Gastroesophageal sphincter (tissue), 3 donors: Measurements from ENCODE around the gene TUBA1A.

Source experiments
- POLR2A ChIP-seq, 2 donors: fragments of 450-650 bp; IDR thresholded peaks; one replicate each; pipeline ENCODE4 v1.6.1; 2017; ENCODE audit warnings: antibody characterized with exemption in 2 of 2, mild to moderate bottlenecking in 2 of 2, moderate library complexity in 1 of 2
- POLR2AphosphoS5 ChIP-seq: sonication (generic); formaldehyde crosslinking; IDR thresholded peaks from one replicate; pipeline ENCODE4 v1.6.1; 2017; ENCODE audit warnings: antibody characterized with exemption
- TF ChIP-seq, protein P1 (sequence below), 4 experiments: fragments of 200-600 bp in 2 of 4; fragments of 450-650 bp in 2 of 4; sonication (generic) in 1 of 4; IDR thresholded peaks; one replicate each; pipeline ENCODE4 v1.5.1; 2017 to 2019; ENCODE audit warnings: antibody characterized with exemption in 4 of 4, mild to moderate bottlenecking in 2 of 4, moderate library complexity in 2 of 4

DNA sequence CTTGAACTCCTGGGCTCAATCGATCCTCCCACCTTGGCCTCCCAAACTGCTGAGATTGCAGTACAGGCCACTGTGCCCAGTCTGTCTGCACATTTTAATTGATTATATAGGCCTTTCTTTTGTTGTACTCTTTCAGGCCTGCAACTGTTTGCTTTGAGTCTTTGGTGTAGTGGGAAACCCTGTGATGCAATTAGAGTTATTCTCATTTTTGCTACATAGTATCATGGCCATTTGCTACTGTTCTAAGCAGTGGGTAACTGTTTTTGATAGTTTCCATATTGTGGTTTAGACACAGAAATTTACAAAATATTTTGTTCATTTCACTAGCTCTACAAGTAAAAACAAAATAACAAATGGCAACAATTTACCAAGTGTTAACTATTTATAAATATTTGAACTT is 51.4 kb downstream of the TUBA1A start:
- TF ChIP-seq, protein P1, sequence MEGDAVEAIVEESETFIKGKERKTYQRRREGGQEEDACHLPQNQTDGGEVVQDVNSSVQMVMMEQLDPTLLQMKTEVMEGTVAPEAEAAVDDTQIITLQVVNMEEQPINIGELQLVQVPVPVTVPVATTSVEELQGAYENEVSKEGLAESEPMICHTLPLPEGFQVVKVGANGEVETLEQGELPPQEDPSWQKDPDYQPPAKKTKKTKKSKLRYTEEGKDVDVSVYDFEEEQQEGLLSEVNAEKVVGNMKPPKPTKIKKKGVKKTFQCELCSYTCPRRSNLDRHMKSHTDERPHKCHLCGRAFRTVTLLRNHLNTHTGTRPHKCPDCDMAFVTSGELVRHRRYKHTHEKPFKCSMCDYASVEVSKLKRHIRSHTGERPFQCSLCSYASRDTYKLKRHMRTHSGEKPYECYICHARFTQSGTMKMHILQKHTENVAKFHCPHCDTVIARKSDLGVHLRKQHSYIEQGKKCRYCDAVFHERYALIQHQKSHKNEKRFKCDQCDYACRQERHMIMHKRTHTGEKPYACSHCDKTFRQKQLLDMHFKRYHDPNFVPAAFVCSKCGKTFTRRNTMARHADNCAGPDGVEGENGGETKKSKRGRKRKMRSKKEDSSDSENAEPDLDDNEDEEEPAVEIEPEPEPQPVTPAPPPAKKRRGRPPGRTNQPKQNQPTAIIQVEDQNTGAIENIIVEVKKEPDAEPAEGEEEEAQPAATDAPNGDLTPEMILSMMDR (IDR thresholded peaks at IDR 0.05) = no peak
- no peak for TF ChIP-seq POLR2A (IDR thresholded peaks at IDR 0.05)
- TF ChIP-seq POLR2AphosphoS5 = no peak
